Nephron progenitor cell (in vitro differentiated cells): ENCODE measurements around the gene QSOX1.

Experiments
- DNase-seq: peaks from one replicate; pipeline ENCODE4 v3.0.0; 2021
- H3K27ac Mint-ChIP-seq: 2 replicates; pipeline ENCODE4 v1.8.0; 2021; ENCODE audit warnings: mild to moderate bottlenecking, moderate library complexity, mixed read lengths
- H3K27me3 Mint-ChIP-seq: 2 replicates; pipeline ENCODE4 v1.8.0; 2021; ENCODE audit warnings: mild to moderate bottlenecking, low read depth, mixed read lengths; ENCODE audit not compliant: poor library complexity
- H3K36me3 Mint-ChIP-seq: 2 replicates; pipeline ENCODE4 v1.8.0; 2021; ENCODE audit warnings: low read depth, mixed read lengths
- H3K4me1 Mint-ChIP-seq: 2 replicates; pipeline ENCODE4 v1.8.0; 2021; ENCODE audit warnings: mixed read lengths
- H3K4me3 Mint-ChIP-seq: 2 replicates; pipeline ENCODE4 v1.8.0; 2021; ENCODE audit warnings: mild to moderate bottlenecking, moderate library complexity, mixed read lengths
- H3K9me3 Mint-ChIP-seq: 2 replicates; pipeline ENCODE4 v1.8.0; 2021; ENCODE audit warnings: mild to moderate bottlenecking, moderate library complexity, mixed read lengths
- CTCF ChIP-seq: fragments of 200-600 bp; sonication (generic); IDR thresholded peaks from 2 replicates; pipeline ENCODE4 v1.5.0; 2021; ENCODE audit warnings: antibody characterized with exemption

QSOX1 gene

GRCh38 chr1:180231506-180231921 lies 76.8 kb downstream of the QSOX1 start:
- Mint-ChIP-seq H3K27me3 (peaks cover 97% of the 10 kb centered on the region), H3K4me1 (peaks cover 23% of the 10 kb centered on the region), H3K9me3 (no peaks in the 10 kb centered on the region), H3K27ac (no peak overlapping the region), H3K4me3 (peak overlapping the region; percentile 72), H3K36me3 (no peaks in the 10 kb centered on the region)
- peak; percentile 41 for DNase-seq
- TF ChIP-seq CTCF = no peak

- no peak for DNase-seq
- peaks cover 97% of the 10 kb centered on the region for H3K27me3 Mint-ChIP-seq
- no peak overlapping the region for H3K27ac Mint-ChIP-seq
- TF ChIP-seq CTCF = no peak
- H3K9me3 Mint-ChIP-seq = no peaks in the 10 kb centered on the region
- no peaks in the 10 kb centered on the region for H3K36me3 Mint-ChIP-seq
- peaks cover 23% of the 10 kb centered on the region for H3K4me1 Mint-ChIP-seq
- peak overlapping the region; percentile 72 for H3K4me3 Mint-ChIP-seq
Observed at GRCh38 chr1:180231936-180232335, 77.3 kb downstream of the QSOX1 start.

GRCh38 chr1:180232521-180233043 lies 77.9 kb downstream of the QSOX1 start:
- H3K4me1 Mint-ChIP-seq = peaks cover 23% of the 10 kb centered on the region
- no peaks in the 10 kb centered on the region for H3K36me3 Mint-ChIP-seq
- no peaks in the 10 kb centered on the region for H3K9me3 Mint-ChIP-seq
- H3K4me3 Mint-ChIP-seq = no peak overlapping the region
- peaks cover 97% of the 10 kb centered on the region for H3K27me3 Mint-ChIP-seq
- no peak for TF ChIP-seq CTCF
- no peak for DNase-seq
- no peak overlapping the region for H3K27ac Mint-ChIP-seq

- Mint-ChIP-seq H3K36me3 (no peaks in the 10 kb centered on the region), H3K9me3 (no peaks in the 10 kb centered on the region), H3K27me3 (peaks cover 97% of the 10 kb centered on the region), H3K27ac (no peak overlapping the region), H3K4me3 (no peak overlapping the region), H3K4me1 (peaks cover 23% of the 10 kb centered on the region)
- TF ChIP-seq CTCF = no peak
- no peak for DNase-seq
Observed at GRCh38 chr1:180233191-180234011, 78.7 kb downstream of the QSOX1 start.

- Mint-ChIP-seq H3K9me3 (no peaks in the 10 kb centered on the region), H3K4me3 (peak overlapping the region; percentile 72), H3K36me3 (no peaks in the 10 kb centered on the region), H3K27ac (no peak overlapping the region), H3K27me3 (peaks cover 97% of the 10 kb centered on the region), H3K4me1 (peaks cover 23% of the 10 kb centered on the region)
- peak; percentile 70 for DNase-seq
- no peak for TF ChIP-seq CTCF
Observed at GRCh38 chr1:180234369-180235076, 79.9 kb downstream of the QSOX1 start.
